ENCODE measurements around the gene CDHR1.

The CDHR1 gene

DNA sequence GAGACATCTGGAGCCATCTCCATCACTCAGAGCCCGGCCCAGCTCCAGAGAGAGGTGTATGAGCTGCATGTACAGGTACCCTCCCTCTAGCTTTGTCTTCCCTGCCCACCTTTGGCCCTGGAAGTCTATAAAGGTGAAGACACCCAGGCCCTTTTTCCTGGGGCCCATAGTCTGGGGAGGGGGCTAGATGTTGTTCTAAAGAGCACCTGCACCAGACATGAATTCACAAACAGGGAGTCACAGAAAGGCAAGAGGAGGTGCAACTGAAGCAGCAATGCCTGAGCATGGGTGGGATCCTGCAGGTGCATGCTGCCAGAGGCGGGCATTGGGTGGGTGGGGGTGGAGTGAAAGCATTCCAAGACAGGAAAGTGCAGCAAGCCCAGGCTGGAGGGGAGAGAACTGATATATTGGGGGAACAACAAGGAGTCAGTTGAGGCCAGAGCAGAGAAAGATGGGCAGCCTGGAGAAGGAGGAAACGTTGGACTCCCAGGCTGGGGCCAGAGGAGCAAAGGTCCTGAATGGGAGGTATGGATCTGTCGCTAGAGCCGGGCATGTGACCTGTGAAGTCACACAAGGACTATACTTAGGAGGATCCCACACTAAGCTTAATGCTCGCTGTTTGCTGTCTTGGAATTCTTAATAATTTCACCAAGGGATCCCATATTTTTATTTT, 11.7 kb downstream of the CDHR1 start:
- Histone ChIP-seq H3K4me3 (ENCODE audit: insufficient read depth in 1 of 2, low read depth in 1 of 2, low read length in 2 of 2) (no peak overlapping the region), H2AFZ (ENCODE audit: low read depth, low read length) (no peak overlapping the region), H3K4me2 (ENCODE audit: low read length, poor library complexity, severe bottlenecking) (no peak overlapping the region), H3K27ac (ENCODE audit: low read length, poor library complexity, severe bottlenecking) (no peak overlapping the region), H3K27me3 (ENCODE audit: control insufficient read depth in 1 of 2, insufficient read depth in 1 of 2, low read length in 2 of 2) (peaks cover 0 to 41% of the 10 kb centered on the region in 2 experiments), H3K23ac (ENCODE audit: low read length in 2 of 2) (no peak overlapping the region), H2BK12ac (ENCODE audit: low read length in 2 of 2) (no peak overlapping the region), H3K14ac (ENCODE audit: low read length in 2 of 2) (no peak overlapping the region), H3K4me1 (ENCODE audit: control insufficient read depth, insufficient read depth, low read depth, low read length) (no peaks in the 10 kb centered on the region), H2BK5ac (ENCODE audit: low read depth, low read length, poor library complexity, severe bottlenecking) (no peak overlapping the region), H3K18ac (ENCODE audit: low read depth in 1 of 2, low read length in 2 of 2) (no peak overlapping the region), H2AK5ac (ENCODE audit: low read length, severe bottlenecking) (no peak overlapping the region), H3K4ac (ENCODE audit: low read depth in 1 of 2, low read length in 2 of 2) (no peak overlapping the region), H3K9ac (ENCODE audit: low read length) (no peak overlapping the region), H3K36me3 (ENCODE audit: control insufficient read depth in 1 of 2, insufficient read depth in 2 of 2, low read depth in 1 of 2, low read length in 2 of 2) (no peaks in the 10 kb centered on the region), H2BK120ac (ENCODE audit: low read depth, low read length) (no peak overlapping the region), H2BK15ac (ENCODE audit: low read depth, poor library complexity, severe bottlenecking) (no peak overlapping the region), H3K79me1 (replicated peaks; ENCODE audit: low read length, poor library complexity, severe bottlenecking) (no peaks in the 10 kb centered on the region), H4K8ac (ENCODE audit: low read length) (no peak overlapping the region), H4K91ac (ENCODE audit: low read length) (no peak overlapping the region), H3K9me3 (ENCODE audit: control insufficient read depth, low read length) (no peaks in the 10 kb centered on the region)
- DNase-seq: no peak
- 59% methylated on average over 6 of the region's 6 CpGs for WGBS

DNA sequence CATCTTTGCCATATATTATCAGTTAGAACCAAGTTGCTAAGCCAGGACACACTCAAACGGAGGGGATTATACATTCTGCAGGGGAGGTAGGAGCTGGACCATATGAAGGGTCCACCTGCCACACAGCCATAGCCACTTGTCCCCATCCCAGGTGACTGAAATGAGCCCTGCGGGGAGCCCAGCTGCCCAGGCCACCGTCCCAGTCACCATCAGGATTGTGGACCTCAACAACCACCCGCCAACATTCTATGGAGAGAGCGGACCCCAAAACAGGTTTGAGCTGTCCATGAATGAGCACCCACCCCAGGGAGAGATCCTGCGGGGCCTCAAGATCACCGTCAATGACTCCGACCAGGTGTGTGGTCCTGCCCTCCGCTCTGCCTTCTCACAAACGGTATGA, 13.7 kb downstream of the CDHR1 start:
- Histone ChIP-seq H2BK5ac (ENCODE audit: low read depth, low read length, poor library complexity, severe bottlenecking) (no peak overlapping the region), H2AFZ (ENCODE audit: low read depth, low read length) (no peak overlapping the region), H3K4me3 (ENCODE audit: insufficient read depth in 1 of 2, low read depth in 1 of 2, low read length in 2 of 2) (no peak overlapping the region), H3K4ac (ENCODE audit: low read depth in 1 of 2, low read length in 2 of 2) (no peak overlapping the region), H4K8ac (ENCODE audit: low read length) (no peak overlapping the region), H3K4me1 (ENCODE audit: control insufficient read depth, insufficient read depth, low read depth, low read length) (no peaks in the 10 kb centered on the region), H3K9ac (ENCODE audit: low read length) (no peak overlapping the region), H2BK120ac (ENCODE audit: low read depth, low read length) (no peak overlapping the region), H3K9me3 (ENCODE audit: control insufficient read depth, low read length) (no peaks in the 10 kb centered on the region), H2BK12ac (ENCODE audit: low read length in 2 of 2) (no peak overlapping the region), H3K27ac (ENCODE audit: low read length, poor library complexity, severe bottlenecking) (no peak overlapping the region), H2AK5ac (ENCODE audit: low read length, severe bottlenecking) (no peak overlapping the region), H3K14ac (ENCODE audit: low read length in 2 of 2) (no peak overlapping the region), H3K79me1 (replicated peaks; ENCODE audit: low read length, poor library complexity, severe bottlenecking) (no peaks in the 10 kb centered on the region), H2BK15ac (ENCODE audit: low read depth, poor library complexity, severe bottlenecking) (no peak overlapping the region), H3K4me2 (ENCODE audit: low read length, poor library complexity, severe bottlenecking) (no peak overlapping the region), H3K27me3 (ENCODE audit: control insufficient read depth in 1 of 2, insufficient read depth in 1 of 2, low read length in 2 of 2) (peaks cover 0 to 43% of the 10 kb centered on the region in 2 experiments), H3K23ac (ENCODE audit: low read length in 2 of 2) (no peak overlapping the region), H4K91ac (ENCODE audit: low read length) (no peak overlapping the region), H3K36me3 (ENCODE audit: control insufficient read depth in 1 of 2, insufficient read depth in 2 of 2, low read depth in 1 of 2, low read length in 2 of 2) (no peaks in the 10 kb centered on the region), H3K18ac (ENCODE audit: low read depth in 1 of 2, low read length in 2 of 2) (no peak overlapping the region)
- 92% methylated on average over 10 of the region's 10 CpGs for WGBS
- DNase-seq: no peak

DNA sequence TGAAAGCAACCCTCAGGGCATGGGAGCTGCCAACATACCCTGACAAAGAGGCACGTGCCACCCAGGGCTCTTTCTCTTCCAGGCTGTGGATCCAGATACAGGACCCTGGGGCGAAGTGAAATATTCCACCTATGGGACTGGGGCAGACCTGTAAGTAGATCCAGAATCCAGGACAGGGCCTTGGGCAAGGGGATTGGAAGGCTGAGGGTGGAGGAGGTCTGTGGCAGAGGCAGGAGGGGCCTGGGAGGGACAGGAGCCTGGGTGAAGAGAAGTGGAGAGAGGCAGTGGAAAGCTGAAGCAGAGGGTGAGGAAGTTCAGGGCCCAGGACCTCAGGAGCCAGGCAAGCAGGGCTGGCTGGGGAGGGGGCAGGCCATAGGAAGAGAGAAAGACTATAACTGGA, 17.2 kb downstream of the CDHR1 start:
- no peak overlapping the region for H2BK15ac ChIP-seq (ENCODE audit: low read depth, poor library complexity, severe bottlenecking)
- no peak overlapping the region for H3K4ac ChIP-seq (ENCODE audit: low read depth in 1 of 2, low read length in 2 of 2)
- H3K79me1 ChIP-seq (replicated peaks; ENCODE audit: low read length, poor library complexity, severe bottlenecking): no peaks in the 10 kb centered on the region
- H3K27ac ChIP-seq (ENCODE audit: low read length, poor library complexity, severe bottlenecking): no peak overlapping the region
- H4K91ac ChIP-seq (ENCODE audit: low read length): no peak overlapping the region
- no peaks in the 10 kb centered on the region for H3K9me3 ChIP-seq (ENCODE audit: control insufficient read depth, low read length)
- DNase-seq: no peak
- H2BK120ac ChIP-seq (ENCODE audit: low read depth, low read length): no peak overlapping the region
- no peak overlapping the region for H3K14ac ChIP-seq (ENCODE audit: low read length in 2 of 2)
- H2BK5ac ChIP-seq (ENCODE audit: low read depth, low read length, poor library complexity, severe bottlenecking): no peak overlapping the region
- H3K4me3 ChIP-seq (ENCODE audit: insufficient read depth in 1 of 2, low read depth in 1 of 2, low read length in 2 of 2): no peak overlapping the region
- H3K23ac ChIP-seq (ENCODE audit: low read length in 2 of 2): no peak overlapping the region
- no peak overlapping the region for H4K8ac ChIP-seq (ENCODE audit: low read length)
- H3K27me3 ChIP-seq (ENCODE audit: control insufficient read depth in 1 of 2, insufficient read depth in 1 of 2, low read length in 2 of 2): peaks cover 0 to 56% of the 10 kb centered on the region in 2 experiments
- H3K4me1 ChIP-seq (ENCODE audit: control insufficient read depth, insufficient read depth, low read depth, low read length): no peaks in the 10 kb centered on the region
- WGBS: 78% methylated on average over 2 of the region's 2 CpGs
- no peak overlapping the region for H3K18ac ChIP-seq (ENCODE audit: low read depth in 1 of 2, low read length in 2 of 2)
- H3K36me3 ChIP-seq (ENCODE audit: control insufficient read depth in 1 of 2, insufficient read depth in 2 of 2, low read depth in 1 of 2, low read length in 2 of 2): no peaks in the 10 kb centered on the region
- no peak overlapping the region for H2BK12ac ChIP-seq (ENCODE audit: low read length in 2 of 2)
- no peak overlapping the region for H2AFZ ChIP-seq (ENCODE audit: low read depth, low read length)
- H3K4me2 ChIP-seq (ENCODE audit: low read length, poor library complexity, severe bottlenecking): no peak overlapping the region
- H3K9ac ChIP-seq (ENCODE audit: low read length): no peak overlapping the region
- no peak overlapping the region for H2AK5ac ChIP-seq (ENCODE audit: low read length, severe bottlenecking)

DNA sequence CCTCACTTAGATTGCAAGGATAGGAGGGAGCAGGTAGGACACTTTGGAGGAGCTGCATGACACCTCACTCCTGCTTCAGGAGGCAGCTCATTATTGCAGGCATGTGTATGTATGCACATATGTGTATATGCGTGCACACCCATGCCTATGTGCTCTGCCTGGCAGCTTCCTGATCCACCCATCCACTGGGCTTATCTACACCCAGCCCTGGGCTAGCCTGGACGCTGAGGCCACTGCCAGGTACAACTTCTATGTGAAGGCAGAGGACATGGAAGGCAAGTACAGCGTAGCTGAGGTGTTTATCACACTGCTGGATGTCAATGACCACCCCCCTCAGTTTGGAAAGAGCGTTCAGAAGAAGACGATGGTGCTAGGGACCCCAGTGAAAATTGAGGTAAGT, 17.7 kb downstream of the CDHR1 start:
- H3K4me3 ChIP-seq (ENCODE audit: insufficient read depth in 1 of 2, low read depth in 1 of 2, low read length in 2 of 2): no peak overlapping the region
- no peak overlapping the region for H2BK120ac ChIP-seq (ENCODE audit: low read depth, low read length)
- H3K4me1 ChIP-seq (ENCODE audit: control insufficient read depth, insufficient read depth, low read depth, low read length): no peaks in the 10 kb centered on the region
- no peaks in the 10 kb centered on the region for H3K9me3 ChIP-seq (ENCODE audit: control insufficient read depth, low read length)
- H2BK15ac ChIP-seq (ENCODE audit: low read depth, poor library complexity, severe bottlenecking): no peak overlapping the region
- 68% methylated on average over 4 of the region's 5 CpGs for WGBS
- no peak for DNase-seq
- no peak overlapping the region for H4K8ac ChIP-seq (ENCODE audit: low read length)
- no peak overlapping the region for H2AK5ac ChIP-seq (ENCODE audit: low read length, severe bottlenecking)
- H3K27ac ChIP-seq (ENCODE audit: low read length, poor library complexity, severe bottlenecking): no peak overlapping the region
- no peak overlapping the region for H3K14ac ChIP-seq (ENCODE audit: low read length in 2 of 2)
- no peak overlapping the region for H3K9ac ChIP-seq (ENCODE audit: low read length)
- no peak overlapping the region for H2BK5ac ChIP-seq (ENCODE audit: low read depth, low read length, poor library complexity, severe bottlenecking)
- H4K91ac ChIP-seq (ENCODE audit: low read length): no peak overlapping the region
- no peaks in the 10 kb centered on the region for H3K79me1 ChIP-seq (replicated peaks; ENCODE audit: low read length, poor library complexity, severe bottlenecking)
- no peak overlapping the region for H2AFZ ChIP-seq (ENCODE audit: low read depth, low read length)
- H3K18ac ChIP-seq (ENCODE audit: low read depth in 1 of 2, low read length in 2 of 2): no peak overlapping the region
- no peaks in the 10 kb centered on the region for H3K36me3 ChIP-seq (ENCODE audit: control insufficient read depth in 1 of 2, insufficient read depth in 2 of 2, low read depth in 1 of 2, low read length in 2 of 2)
- no peak overlapping the region for H2BK12ac ChIP-seq (ENCODE audit: low read length in 2 of 2)
- H3K4me2 ChIP-seq (ENCODE audit: low read length, poor library complexity, severe bottlenecking): no peak overlapping the region
- H3K4ac ChIP-seq (ENCODE audit: low read depth in 1 of 2, low read length in 2 of 2): no peak overlapping the region
- peaks cover 0 to 52% of the 10 kb centered on the region in 2 experiments for H3K27me3 ChIP-seq (ENCODE audit: control insufficient read depth in 1 of 2, insufficient read depth in 1 of 2, low read length in 2 of 2)
- H3K23ac ChIP-seq (ENCODE audit: low read length in 2 of 2): no peak overlapping the region
